ENCODE measurements around the gene MANEA.

GRCh38 chr6:95545226-95545625 lies 32.1 kb upstream of the MANEA start:
- TF ChIP-seq EZH2phosphoT487 (IDR thresholded peaks at IDR 0.05; ENCODE audit: low read depth, severe bottlenecking, unreplicated experiment) (no peak), CTCF (IDR thresholded peaks at IDR 0.05; ENCODE audit: poor library complexity) (no peak)

Measured in hepatocyte (in vitro differentiated cells).